GM21526 (cell line): ENCODE data around the gene TRMT2B.
A peak's percentile ranks its signal among the peaks of the same experiment; 100 is the strongest.
"Not testable (repeated sequence)": the region's sequence is repeated elsewhere in the genome, so short reads cannot be mapped to it uniquely, and the experiment has no call there.

Experiments used
- ATAC-seq: cut with Tn5 transposase; IDR thresholded peaks from one replicate; pipeline ENCODE4 v1.9.1; 2021; ENCODE audit warnings: moderate library complexity; ENCODE audit not compliant: unreplicated experiment, low FRiP score

TRMT2B gene

GRCh38 chrX:101051549-101052302, at the start of gene TRMT2B:
Gene TRMT2B (minus strand): TSS chrX:101052111. CDS start chrX:101042289, 9,822 bp downstream.
- ATAC-seq: peak; percentile 92

- peak; percentile 98 for ATAC-seq
Observed at GRCh38 chrX:101097546-101098453, 45.9 kb upstream of the TRMT2B start, which contains the start of gene CENPI. Gene CENPI (plus strand): TSS chrX:101098204. CDS start chrX:101101071, 2,867 bp downstream.

- no peak for ATAC-seq
Observed at GRCh38 chrX:101091817-101092216, 39.9 kb upstream of the TRMT2B start.

GRCh38 chrX:101081231-101081630, 29.3 kb upstream of the TRMT2B start:
- ATAC-seq: no peak

GRCh38 chrX:101080326-101081124, 28.6 kb upstream of the TRMT2B start:
- no peak for ATAC-seq

GRCh38 chrX:101079736-101080270, 27.9 kb upstream of the TRMT2B start:
- ATAC-seq: no peak

- no peak for ATAC-seq
Observed at GRCh38 chrX:101078716-101079598, 27.0 kb upstream of the TRMT2B start, which contains the start of gene TMEM35A. Gene TMEM35A (plus strand): TSS chrX:101078879. CDS start chrX:101079003, 124 bp downstream.

- ATAC-seq: no peak
Observed at GRCh38 chrX:101071582-101071981, 19.7 kb upstream of the TRMT2B start.

- ATAC-seq: no peak
Observed at GRCh38 chrX:101062176-101062575, 10.3 kb upstream of the TRMT2B start.

GRCh38 chrX:101057093-101057714, 5.3 kb upstream of the TRMT2B start:
- peak; percentile 83 for ATAC-seq

- ATAC-seq: not testable (repeated sequence)
Observed at GRCh38 chrX:101056551-101056950, 4.6 kb upstream of the TRMT2B start.

- peak; percentile 8 for ATAC-seq
Observed at GRCh38 chrX:101051153-101051548, 760 bp downstream of the TRMT2B start.

- ATAC-seq: no peak
Observed at GRCh38 chrX:101040197-101040596, 11.7 kb downstream of the TRMT2B start.

GRCh38 chrX:101037231-101037630, 14.7 kb downstream of the TRMT2B start:
- no peak for ATAC-seq

- ATAC-seq: no peak
Observed at GRCh38 chrX:101029665-101030064, 22.2 kb downstream of the TRMT2B start.

GRCh38 chrX:101028562-101028961, 23.3 kb downstream of the TRMT2B start:
- no peak for ATAC-seq

- no peak for ATAC-seq
Observed at GRCh38 chrX:101025126-101025525, 26.8 kb downstream of the TRMT2B start.

GRCh38 chrX:101022020-101022419, 29.9 kb downstream of the TRMT2B start:
- no peak for ATAC-seq

GRCh38 chrX:101012031-101012430, 39.9 kb downstream of the TRMT2B start:
- ATAC-seq: not testable (repeated sequence)
